IMR-90 (cell line): ENCODE measurements around the gene HLA-E. TPM values are rescaled to one million over a fixed set of nuclear protein-coding genes. Genes with fewer than 3 reads are reported as not detected.
A peak's percentile ranks its signal among the peaks of the same experiment; 100 is the strongest.
"Not testable (repeated sequence)": the region's sequence is repeated elsewhere in the genome, so short reads cannot be mapped to it uniquely, and the experiment has no call there.

Experiments
- ATAC-seq: fragments of 200-7000 bp; cut with Tn5 transposase; 2 replicates; pipeline ENCODE4 v1.9.1; 2020; ENCODE audit warnings: low read depth, mild to moderate bottlenecking, moderate library complexity
- BruUV-seq: library from RNA; stranded (reverse); fragments of 400-500 nt; replicated peaks from 2 replicates; lab custom pipeline; 2021; lab: Mats Ljungman, UMichigan
- CTCF ChIA-PET: fragments of 300-600 bp; formaldehyde crosslinking; extraction: SDS; loops from one replicate; lab custom pipeline; 2021; ENCODE audit warnings: antibody characterized with exemption; lab: Yijun Ruan, JAX
- POLR2A ChIA-PET: fragments of 300-600 bp; sonication (Branson Sonifier 250); formaldehyde crosslinking; loops from one replicate; lab custom pipeline; 2022; ENCODE audit warnings: antibody characterized with exemption; ENCODE audit not compliant: unreplicated experiment; lab: Charles Lee
- DNase-seq: peaks from one replicate; pipeline ENCODE4 v3.0.0; 2013
- H2AFZ ChIP-seq: replicated peaks from 2 replicates; pipeline ENCODE3; 2013; ENCODE audit warnings: low read length, mild to moderate bottlenecking; ENCODE audit not compliant: poor library complexity
- H2AK5ac ChIP-seq: 2 replicates; pipeline ENCODE4 v1.6.1; 2013; ENCODE audit warnings: low read depth, low read length, inconsistent platforms
- H2AK9ac ChIP-seq: replicated peaks from 2 replicates; pipeline ENCODE3; 2013; ENCODE audit warnings: mild to moderate bottlenecking, low read depth, low read length, moderate library complexity; ENCODE audit not compliant: poor library complexity
- H2BK120ac ChIP-seq: 2 replicates; pipeline ENCODE4 v1.6.1; 2013; ENCODE audit warnings: low read depth, low read length, inconsistent platforms
- H2BK15ac ChIP-seq: 3 replicates; pipeline ENCODE4 v1.6.1; 2013; ENCODE audit warnings: low read depth, low read length, inconsistent platforms
- H2BK20ac ChIP-seq: 2 replicates; pipeline ENCODE4 v1.6.1; 2013; ENCODE audit warnings: low read depth, mild to moderate bottlenecking, inconsistent platforms, low read length, moderate library complexity
- H2BK5ac ChIP-seq: 2 replicates; pipeline ENCODE4 v1.6.1; 2013; ENCODE audit warnings: mild to moderate bottlenecking, low read depth, low read length, inconsistent platforms; ENCODE audit not compliant: poor library complexity, severe bottlenecking
- H3K14ac ChIP-seq: replicated peaks from 2 replicates; pipeline ENCODE4 v1.6.1; 2013; ENCODE audit warnings: low read depth, low read length, inconsistent platforms
- H3K18ac ChIP-seq: 2 replicates; pipeline ENCODE4 v1.6.1; 2013; ENCODE audit warnings: low read depth, low read length, control low read depth
- H3K23ac ChIP-seq: 2 replicates; pipeline ENCODE4 v1.6.1; 2013; ENCODE audit warnings: low read depth, low read length, inconsistent platforms
- H3K27ac ChIP-seq: 2 replicates; pipeline ENCODE4 v1.5.1; 2013; ENCODE audit warnings: mild to moderate bottlenecking, control low read depth, low read length; ENCODE audit not compliant: insufficient read depth
- H3K27me3 ChIP-seq: 2 replicates; pipeline ENCODE4 v1.6.1; 2013; ENCODE audit warnings: low read length; ENCODE audit not compliant: control insufficient read depth, insufficient read depth
- H3K36me3 ChIP-seq: 2 replicates; pipeline ENCODE4 v1.6.1; 2013; ENCODE audit warnings: low read length, mixed read lengths; ENCODE audit not compliant: control insufficient read depth, insufficient read depth
- H3K4ac ChIP-seq: 2 replicates; pipeline ENCODE4 v1.6.1; 2013; ENCODE audit warnings: low read depth, low read length, inconsistent platforms
- H3K4me1 ChIP-seq: 2 replicates; pipeline ENCODE4 v1.6.1; 2013; ENCODE audit warnings: low read length, mixed read lengths; ENCODE audit not compliant: control insufficient read depth, insufficient read depth
- H3K4me2 ChIP-seq: 2 replicates; pipeline ENCODE4 v1.6.1; 2013; ENCODE audit warnings: low read depth, mild to moderate bottlenecking, control low read depth, low read length, moderate library complexity
- H3K4me3 ChIP-seq: 2 replicates; pipeline ENCODE4 v1.5.1; 2013; ENCODE audit warnings: low read depth, mild to moderate bottlenecking, control low read depth, low read length, moderate library complexity; ENCODE audit not compliant: insufficient read depth
- H3K56ac ChIP-seq: 2 replicates; pipeline ENCODE4 v1.6.1; 2013; ENCODE audit warnings: low read length, inconsistent platforms; ENCODE audit not compliant: insufficient read depth; ENCODE audit errors: extremely low read depth
- H3K79me1 ChIP-seq, 2 experiments: 2 replicates each; pipeline ENCODE4 v1.6.1; 2013; ENCODE audit warnings: low read length in 2 of 2, inconsistent platforms in 1 of 2, low read depth in 1 of 2
- H3K9ac ChIP-seq: 2 replicates; pipeline ENCODE4 v1.6.1; 2013; ENCODE audit warnings: low read depth, low read length, control low read depth
- H3K9me1 ChIP-seq: 2 replicates; pipeline ENCODE4 v1.6.1; 2013; ENCODE audit warnings: low read length, inconsistent platforms; ENCODE audit not compliant: insufficient read depth
- H3K9me3 ChIP-seq: 2 replicates; pipeline ENCODE4 v1.6.1; 2013; ENCODE audit warnings: low read length; ENCODE audit not compliant: control insufficient read depth, insufficient read depth
- H4K20me1 ChIP-seq: 2 replicates; pipeline ENCODE4 v1.6.1; 2013; ENCODE audit warnings: low read length, inconsistent platforms; ENCODE audit not compliant: insufficient read depth
- H4K5ac ChIP-seq: 2 replicates; pipeline ENCODE4 v1.6.1; 2013; ENCODE audit warnings: mild to moderate bottlenecking, low read depth, low read length, control low read depth
- H4K8ac ChIP-seq, 2 experiments: 2 replicates each; pipeline ENCODE4 v1.6.1; 2013; ENCODE audit warnings: low read depth in 2 of 2, low read length in 2 of 2, control low read depth in 1 of 2, inconsistent platforms in 1 of 2
- H4K91ac ChIP-seq: 2 replicates; pipeline ENCODE4 v1.6.1; 2013; ENCODE audit warnings: low read depth, low read length, inconsistent platforms; ENCODE audit not compliant: insufficient read depth
- CEBPB ChIP-seq: IDR thresholded peaks from 2 replicates; pipeline ENCODE4 v1.6.1; 2012; ENCODE audit warnings: low read depth, low read length, improper control_type of control experiment
- CHD1 ChIP-seq: IDR thresholded peaks from 2 replicates; pipeline ENCODE4 v1.6.1; 2012; ENCODE audit warnings: low read depth, low read length, improper control_type of control experiment
- FOS ChIP-seq: fragments of 150-350 bp; IDR thresholded peaks from 2 replicates; pipeline ENCODE4 v1.6.1; 2016; ENCODE audit warnings: low read depth, low read length
- MAFK ChIP-seq: IDR thresholded peaks from 2 replicates; pipeline ENCODE4 v1.6.1; 2012; ENCODE audit warnings: low read depth, low read length, improper control_type of control experiment
- MXI1 ChIP-seq: IDR thresholded peaks from 2 replicates; pipeline ENCODE4 v1.6.1; 2012; ENCODE audit warnings: low read depth, mild to moderate bottlenecking, low read length, moderate library complexity, borderline replicate concordance
- POLR2A ChIP-seq: IDR thresholded peaks from 2 replicates; pipeline ENCODE4 v1.6.1; 2012; ENCODE audit warnings: mild to moderate bottlenecking, low read depth, low read length
- RAD21 ChIP-seq: IDR thresholded peaks from 2 replicates; pipeline ENCODE4 v1.6.1; 2012; ENCODE audit warnings: low read length, improper control_type of control experiment
- RCOR1 ChIP-seq: IDR thresholded peaks from 2 replicates; pipeline ENCODE4 v1.6.1; 2012; ENCODE audit warnings: mild to moderate bottlenecking, low read length, improper control_type of control experiment; ENCODE audit not compliant: insufficient replicate concordance
- RFX5 ChIP-seq: IDR thresholded peaks from 2 replicates; pipeline ENCODE4 v1.8.0; 2012; ENCODE audit warnings: low read depth, mild to moderate bottlenecking, low read length, moderate library complexity
- WGBS, 2 experiments: methylation state at CpG; one replicate each; pipeline versions ENCODE4 v1.1.5 to v1.1.7; 2013; ENCODE audit warnings: missing lambda C conversion rate in 2 of 2; ENCODE audit not compliant: insufficient read length in 1 of 2; ENCODE audit errors: extremely low coverage in 2 of 2; 5-methylcytosine and 5-hydroxymethylcytosine counted together
- dilution Hi-C: fragments of 300-500 bp; cut with HindIII; formaldehyde crosslinking; loops from one replicate; pipeline ENCODE4 v1.14.3; 2018; ENCODE audit warnings: low sequenced_read_pairs; ENCODE audit not compliant: unreplicated experiment
- in situ Hi-C: fragments of 300-500 bp; cut with MboI; formaldehyde crosslinking; loops from 3 replicates; pipeline ENCODE4 v1.14.3; 2019; ENCODE audit warnings: low sequenced_read_pairs, inconsistent platforms, mixed read lengths
- intact Hi-C: fragments of 100-400 bp; cut with micrococcal nuclease; formaldehyde crosslinking; loops from 2 replicates; pipeline ENCODE4 v1.10.0; 2022
- polyA plus RNA-seq, 3 experiments: library from polyadenylated mRNA; depleted of rRNA; stranded (reverse); fragments of >200 nt; gene quantifications; 2 replicates each; pipeline ENCODE4 v1.2.3, GENCODE V29; 2012; ENCODE audit warnings: low replicate concordance in 1 of 3
- total RNA-seq: library from RNA; depleted of rRNA; stranded (reverse); fragments of >200 nt; gene quantifications from 2 replicates; pipeline ENCODE4 v1.2.3, GENCODE V29; 2012
- TF ChIP-seq, protein P1 (sequence below): fragments of 150-350 bp; IDR thresholded peaks from 2 replicates; pipeline ENCODE4 v1.6.1; 2017; ENCODE audit warnings: mild to moderate bottlenecking, antibody characterized with exemption, low read length, low read depth

The HLA-E gene
- total and polyA plus RNA-seq, 2 of the 4 experiments (the other 2 are of a cell fraction), result 83.6 to 84.8 TPM

DNA sequence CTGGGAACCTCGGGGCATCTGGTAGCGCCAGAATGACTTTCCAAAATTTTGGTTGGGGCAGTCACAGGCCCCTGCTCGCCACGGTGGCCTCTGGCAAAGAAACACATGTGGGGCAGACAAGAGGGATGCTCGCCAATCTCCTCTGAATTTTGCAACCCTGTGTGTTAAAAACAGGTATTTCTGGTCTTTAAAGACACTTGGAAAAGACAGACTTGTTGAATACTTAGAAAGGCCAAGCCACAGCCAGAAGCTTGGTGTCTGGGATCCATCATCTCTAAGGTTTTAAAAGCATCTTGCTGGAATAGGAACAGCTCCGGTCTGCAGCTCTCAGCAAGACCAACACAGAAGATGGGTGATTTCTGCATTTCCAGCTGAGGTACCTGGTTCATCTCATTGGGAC, 31.2 kb downstream of the HLA-E start:
- Histone ChIP-seq H2AK9ac (no peak overlapping the region), H2AK5ac (peak overlapping the region; percentile 95; the same call in 1 of the 2 replicates), H3K56ac (no peak overlapping the region), H3K4me3 (no peak overlapping the region), H4K20me1 (no peaks in the 10 kb centered on the region), H3K27ac (no peak overlapping the region), H3K14ac (peak overlapping the region; percentile 34; the same call in 1 of the 2 replicates), H2BK15ac (no peak overlapping the region), H2AFZ (peak overlapping the region; percentile 52), H3K9ac (no peak overlapping the region), H2BK20ac (peak overlapping the region; percentile 69; the same call in 1 of the 2 replicates), H3K4ac (peak overlapping the region; percentile 57; the same call in 1 of the 2 replicates), H2BK120ac (peak overlapping the region; percentile 78), H4K5ac (peak overlapping the region; percentile 70; the same call in 1 of the 2 replicates), H3K9me1 (no peaks in the 10 kb centered on the region), H3K27me3 (no peaks in the 10 kb centered on the region), H3K18ac (peak overlapping the region; percentile 60), H3K23ac (no peak overlapping the region), H2BK5ac (peak overlapping the region; percentile 93), H4K91ac (peak overlapping the region; percentile 72), H3K79me1 (no peaks in the 10 kb centered on the region), H3K9me3 (no peaks in the 10 kb centered on the region), H3K4me2 (no peak overlapping the region), H4K8ac (peak overlapping the region; percentile 30 to 86; a peak in 2 of 4 replicates), H3K36me3 (no peaks in the 10 kb centered on the region), H3K4me1 (peaks cover 11% of the 10 kb centered on the region)
- in situ Hi-C loops, result no loop called here
- BruUV-seq, result no TSS peak
- no peak for TF ChIP-seq CEBPB
- TF ChIP-seq RFX5, result no peak
- no peak for TF ChIP-seq MXI1
- no peak for TF ChIP-seq FOS
- no peak for TF ChIP-seq RCOR1
- TF ChIP-seq, protein P1, sequence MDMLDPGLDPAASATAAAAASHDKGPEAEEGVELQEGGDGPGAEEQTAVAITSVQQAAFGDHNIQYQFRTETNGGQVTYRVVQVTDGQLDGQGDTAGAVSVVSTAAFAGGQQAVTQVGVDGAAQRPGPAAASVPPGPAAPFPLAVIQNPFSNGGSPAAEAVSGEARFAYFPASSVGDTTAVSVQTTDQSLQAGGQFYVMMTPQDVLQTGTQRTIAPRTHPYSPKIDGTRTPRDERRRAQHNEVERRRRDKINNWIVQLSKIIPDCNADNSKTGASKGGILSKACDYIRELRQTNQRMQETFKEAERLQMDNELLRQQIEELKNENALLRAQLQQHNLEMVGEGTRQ, result no peak
- no peak for TF ChIP-seq MAFK
- TF ChIP-seq CHD1, result no peak
- TF ChIP-seq RAD21, result no peak
- TF ChIP-seq POLR2A, result no peak
- ATAC-seq (no peak), DNase-seq (no peak)
- ChIA-PET CTCF (interaction anchor here (0.9 to 1.9 kb wide), 2 partner anchors 19 to 21 kb away, joined by 3 to 5 read pairs; no protein-coding TSS in a partner anchor), POLR2A (no interaction called here)
- WGBS, 2 experiments, result 100% methylated on average over 5 of the region's 6 CpGs; no CpG with 5 or more reads in 1 of the 2 experiments
- dilution Hi-C loops, result no loop called here
- intact Hi-C loops, result no loop called here

DNA sequence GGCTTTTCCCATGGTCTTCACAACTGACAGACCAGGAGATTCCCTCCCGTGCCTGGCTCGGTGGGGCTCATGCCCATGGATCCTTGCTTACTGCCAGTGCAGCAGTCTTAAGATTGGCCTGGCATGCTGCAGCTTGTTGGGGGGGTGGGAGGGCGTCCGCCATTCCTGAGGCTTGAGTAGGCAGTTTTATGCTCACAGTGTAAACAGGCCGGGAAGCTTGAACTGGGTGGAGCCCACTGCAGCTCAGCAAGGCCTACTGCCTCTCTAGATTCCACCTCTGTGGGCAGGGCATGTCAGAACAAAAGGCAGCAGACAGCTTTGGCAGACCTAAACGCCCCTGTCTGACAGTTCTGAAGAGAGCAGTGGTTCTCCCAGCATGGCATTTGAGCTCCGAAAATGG, 31.8 kb downstream of the HLA-E start:
- peak overlapping the region; percentile 28; the same call in 1 of the 2 replicates for H3K4me2 ChIP-seq
- H3K4me3 ChIP-seq, H4K20me1 ChIP-seq, H3K79me1 ChIP-seq, H2AFZ ChIP-seq, intact Hi-C loops, H3K9me3 ChIP-seq, in situ Hi-C loops, BruUV-seq, H3K36me3 ChIP-seq, H3K27me3 ChIP-seq, dilution Hi-C loops, H3K9me1 ChIP-seq, POLR2A ChIA-PET: not testable (repeated sequence)
- H3K14ac ChIP-seq, result peak overlapping the region; percentile 94
- H2BK20ac ChIP-seq, result peak overlapping the region; percentile 98
- H3K4me1 ChIP-seq, result peaks cover 11% of the 10 kb centered on the region
- peak overlapping the region; percentile 59 for H3K56ac ChIP-seq
- peak overlapping the region; percentile 93 for H3K18ac ChIP-seq
- DNase-seq (peak; percentile 78), ATAC-seq (peak; percentile 82)
- H3K4ac ChIP-seq, result peak overlapping the region; percentile 98
- H2BK120ac ChIP-seq, result peak overlapping the region; percentile 98
- WGBS, 2 experiments, result 83% methylated on average over 1 of the region's 7 CpGs; no CpG with 5 or more reads in 1 of the 2 experiments
- peak overlapping the region; percentile 93 for H2BK5ac ChIP-seq
- H3K23ac ChIP-seq, result peak overlapping the region; percentile 97
- peak overlapping the region; percentile 78 for H2AK9ac ChIP-seq
- H3K27ac ChIP-seq, result peak overlapping the region; percentile 81
- H2AK5ac ChIP-seq, result peak overlapping the region; percentile 95
- H4K91ac ChIP-seq, result peak overlapping the region; percentile 96
- peak overlapping the region; percentile 96 for H4K5ac ChIP-seq
- peak overlapping the region; percentile 3; the same call in 1 of the 2 replicates for H3K9ac ChIP-seq
- peak overlapping the region; percentile 99; the same call in 2 of the 3 replicates for H2BK15ac ChIP-seq
- peak overlapping the region; percentile 83 to 93 for H4K8ac ChIP-seq
- CTCF ChIA-PET, result interaction anchor here (0.9 to 1.9 kb wide), 3 partner anchors 9 to 20 kb away, joined by 3 to 5 read pairs (median 3); no protein-coding TSS in a partner anchor
